ENCODE data around the gene CCDC185.

The CCDC185 gene

DNA sequence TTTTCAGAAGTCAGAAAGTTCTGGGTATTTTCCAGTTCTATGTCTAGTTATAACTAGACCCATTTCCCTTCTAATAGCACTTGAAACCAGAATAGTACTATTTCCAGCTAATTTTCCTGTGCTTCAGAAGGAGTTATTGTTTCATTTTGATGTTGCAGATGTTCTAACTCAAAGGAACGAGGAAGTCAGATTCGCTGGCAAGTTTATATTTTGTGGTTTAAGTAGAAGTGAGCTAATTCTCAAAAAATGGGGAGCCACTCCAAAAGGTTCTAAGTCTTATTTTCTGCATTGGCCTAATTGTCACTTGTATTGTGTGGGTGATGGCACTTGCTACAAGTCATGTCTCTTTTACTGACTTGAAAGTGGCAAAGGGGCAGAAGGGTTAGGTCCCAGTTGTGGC lies 18.1 kb downstream of the CCDC185 start:
- H3K27ac Mint-ChIP-seq, result no peak overlapping the region
- no peak overlapping the region for H3K4me3 Mint-ChIP-seq
- H3K27me3 Mint-ChIP-seq, result no peaks in the 10 kb centered on the region
- H3K36me3 Mint-ChIP-seq (ENCODE audit: low read depth), result no peaks in the 10 kb centered on the region
- H3K9me3 Mint-ChIP-seq, result no peaks in the 10 kb centered on the region
- no peak for ATAC-seq
- DNase-seq, result no peak
- H3K4me1 Mint-ChIP-seq, result no peaks in the 10 kb centered on the region

- H3K4me1 Mint-ChIP-seq, result no peaks in the 10 kb centered on the region
Observed at GRCh38 chr1:223411710-223412109, 18.5 kb downstream of the CCDC185 start.

DNA sequence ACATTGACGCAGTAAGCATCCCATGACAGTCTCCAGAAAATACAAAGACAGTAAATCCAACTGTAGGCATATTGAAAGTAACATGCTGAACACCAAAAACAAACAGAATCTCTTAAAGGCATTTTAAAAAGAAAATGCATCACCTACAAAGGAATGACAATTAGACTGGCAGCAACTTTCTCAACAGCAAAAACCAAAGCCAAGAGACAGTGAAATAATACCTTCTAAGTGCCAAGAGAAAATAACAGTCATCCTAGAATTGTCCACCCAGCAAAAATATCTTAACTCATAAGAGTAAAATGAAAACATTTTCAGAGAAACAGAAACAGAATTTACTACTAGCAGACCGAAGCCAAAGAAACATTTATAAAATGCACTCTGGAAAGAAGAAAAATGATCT lies 20.0 kb downstream of the CCDC185 start:
- H3K27me3 Mint-ChIP-seq, result no peaks in the 10 kb centered on the region
- H3K4me3 Mint-ChIP-seq, result no peak overlapping the region
- H3K9me3 Mint-ChIP-seq, result no peaks in the 10 kb centered on the region
- no peaks in the 10 kb centered on the region for H3K36me3 Mint-ChIP-seq (ENCODE audit: low read depth)
- no peaks in the 10 kb centered on the region for H3K4me1 Mint-ChIP-seq
- no peak overlapping the region for H3K27ac Mint-ChIP-seq
- ATAC-seq, result no peak
- no peak for DNase-seq

More at GRCh38 chr1:223411710-223412109, 18.5 kb downstream of the CCDC185 start:
- Mint-ChIP-seq H3K27ac (no peak overlapping the region), H3K9me3 (no peaks in the 10 kb centered on the region), H3K36me3 (ENCODE audit: low read depth) (no peaks in the 10 kb centered on the region), H3K4me3 (no peak overlapping the region), H3K27me3 (no peaks in the 10 kb centered on the region)
- DNase-seq (no peak), ATAC-seq (no peak)

DNA sequence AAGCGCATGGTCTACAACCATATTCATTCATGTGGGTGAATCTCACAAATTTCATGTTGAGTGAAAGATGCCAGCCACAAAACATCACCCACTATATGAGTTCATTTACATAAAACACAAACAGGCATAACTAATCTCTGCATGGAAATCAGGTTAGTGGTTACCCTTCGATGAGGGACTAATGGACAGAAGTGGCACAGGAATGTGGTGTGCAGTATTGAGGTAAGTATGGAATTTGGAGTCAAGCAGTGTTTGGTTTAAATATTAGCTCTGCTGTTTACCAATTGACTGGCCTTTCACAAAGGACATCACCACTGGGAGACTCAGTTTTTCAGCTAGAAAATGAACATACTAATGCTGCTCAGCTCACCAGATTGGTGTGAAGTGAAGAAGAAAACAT lies 24.2 kb downstream of the CCDC185 start:
- no peak overlapping the region for H3K27ac Mint-ChIP-seq
- H3K36me3 Mint-ChIP-seq (ENCODE audit: low read depth), result no peaks in the 10 kb centered on the region
- no peaks in the 10 kb centered on the region for H3K9me3 Mint-ChIP-seq
- no peaks in the 10 kb centered on the region for H3K27me3 Mint-ChIP-seq
- no peak overlapping the region for H3K4me3 Mint-ChIP-seq
- ATAC-seq (no peak), DNase-seq (no peak)
- no peaks in the 10 kb centered on the region for H3K4me1 Mint-ChIP-seq

GRCh38 chr1:223417903-223418663 lies 24.9 kb downstream of the CCDC185 start:
- ATAC-seq, result no peak
- H3K27me3 Mint-ChIP-seq, result no peaks in the 10 kb centered on the region
- H3K4me1 Mint-ChIP-seq, result no peaks in the 10 kb centered on the region

GRCh38 chr1:223419115-223419514 lies 25.9 kb downstream of the CCDC185 start:
- DNase-seq (no peak), ATAC-seq (no peak)
- H3K27ac Mint-ChIP-seq, result no peak overlapping the region
- H3K4me3 Mint-ChIP-seq, result no peak overlapping the region
- H3K36me3 Mint-ChIP-seq (ENCODE audit: low read depth), result no peaks in the 10 kb centered on the region
- H3K9me3 Mint-ChIP-seq, result no peaks in the 10 kb centered on the region
- H3K27me3 Mint-ChIP-seq, result no peaks in the 10 kb centered on the region
- no peaks in the 10 kb centered on the region for H3K4me1 Mint-ChIP-seq

More at GRCh38 chr1:223417903-223418663, 24.9 kb downstream of the CCDC185 start:
- Mint-ChIP-seq H3K27ac (no peak overlapping the region), H3K9me3 (no peaks in the 10 kb centered on the region), H3K4me3 (no peak overlapping the region), H3K36me3 (ENCODE audit: low read depth) (no peaks in the 10 kb centered on the region)
- DNase-seq, result no peak

DNA sequence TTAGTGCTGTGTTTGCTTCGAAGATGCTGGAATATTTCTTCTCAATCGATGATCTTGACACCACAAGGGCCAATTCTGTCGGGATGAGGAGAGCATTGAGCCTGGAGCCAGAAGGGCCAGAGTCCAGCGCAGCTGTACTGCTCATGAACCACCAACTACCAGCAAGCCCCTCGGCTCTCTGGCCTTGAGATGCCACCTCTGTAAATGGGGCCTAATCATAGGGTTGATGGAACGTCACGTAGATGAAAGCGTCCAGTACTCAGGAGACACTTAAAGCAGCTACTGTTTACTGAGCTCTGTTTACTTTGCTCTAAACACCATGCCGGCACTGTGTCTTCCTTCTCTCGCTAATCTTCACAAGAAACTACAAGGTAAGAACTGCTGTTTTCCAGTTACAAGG lies 26.3 kb downstream of the CCDC185 start:
- Mint-ChIP-seq H3K36me3 (ENCODE audit: low read depth) (no peaks in the 10 kb centered on the region), H3K9me3 (no peaks in the 10 kb centered on the region), H3K4me1 (no peaks in the 10 kb centered on the region), H3K4me3 (no peak overlapping the region), H3K27ac (no peak overlapping the region), H3K27me3 (no peaks in the 10 kb centered on the region)
- ATAC-seq, result no peak
- DNase-seq, result no peak

GRCh38 chr1:223421025-223421424 lies 27.8 kb downstream of the CCDC185 start:
- no peaks in the 10 kb centered on the region for H3K4me1 Mint-ChIP-seq
- H3K27ac Mint-ChIP-seq, result no peak overlapping the region
- DNase-seq (no peak), ATAC-seq (no peak)
- H3K27me3 Mint-ChIP-seq, result peaks cover 4% of the 10 kb centered on the region
- no peaks in the 10 kb centered on the region for H3K36me3 Mint-ChIP-seq (ENCODE audit: low read depth)
- no peak overlapping the region for H3K4me3 Mint-ChIP-seq
- H3K9me3 Mint-ChIP-seq, result no peaks in the 10 kb centered on the region

- no peak overlapping the region for H3K27ac Mint-ChIP-seq
- H3K36me3 Mint-ChIP-seq (ENCODE audit: low read depth), result no peaks in the 10 kb centered on the region
- DNase-seq (no peak), ATAC-seq (no peak)
- no peak overlapping the region for H3K4me3 Mint-ChIP-seq
- H3K27me3 Mint-ChIP-seq, result peaks cover 4% of the 10 kb centered on the region
- no peaks in the 10 kb centered on the region for H3K4me1 Mint-ChIP-seq
- H3K9me3 Mint-ChIP-seq, result no peaks in the 10 kb centered on the region
Observed at GRCh38 chr1:223421676-223422075, 28.5 kb downstream of the CCDC185 start.

- H3K36me3 Mint-ChIP-seq (ENCODE audit: low read depth), result no peaks in the 10 kb centered on the region
- H3K27me3 Mint-ChIP-seq, result peaks cover 4% of the 10 kb centered on the region
- no peak overlapping the region for H3K27ac Mint-ChIP-seq
- H3K4me3 Mint-ChIP-seq, result no peak overlapping the region
- peaks cover 3% of the 10 kb centered on the region for H3K4me1 Mint-ChIP-seq
- no peak for DNase-seq
- no peak for ATAC-seq
- H3K9me3 Mint-ChIP-seq, result no peaks in the 10 kb centered on the region
Observed at GRCh38 chr1:223422911-223423310, 29.7 kb downstream of the CCDC185 start.

DNA sequence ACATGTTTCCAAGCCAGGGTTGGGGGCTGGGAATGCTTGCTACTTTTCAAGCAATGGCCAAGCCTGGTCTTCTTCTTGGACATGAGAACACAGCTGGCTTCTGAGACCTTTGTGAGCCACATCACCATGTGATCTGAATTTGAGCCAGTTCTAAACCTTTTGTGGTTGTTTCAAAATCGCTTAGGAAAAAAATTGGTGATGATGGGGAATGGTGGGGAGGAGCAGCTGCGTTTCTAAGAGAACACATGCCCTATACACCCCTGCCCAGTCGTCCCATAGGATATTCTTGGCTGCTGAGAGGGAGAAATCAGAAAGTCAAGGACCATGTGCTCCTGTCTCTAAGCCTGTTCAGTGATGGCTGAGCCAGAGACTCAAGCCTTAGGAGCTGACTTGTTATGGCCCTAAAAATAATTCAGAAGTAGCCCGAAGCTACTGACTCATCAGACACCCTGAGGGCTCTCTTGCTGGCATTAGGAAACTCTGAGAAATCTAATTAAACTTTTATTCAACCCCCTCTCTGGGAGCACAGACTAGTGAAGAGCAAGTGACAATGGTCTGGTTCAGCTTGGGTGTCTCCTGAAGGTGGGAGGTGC lies 30.5 kb downstream of the CCDC185 start:
- H3K27me3 Mint-ChIP-seq, result peaks cover 4% of the 10 kb centered on the region
- no peak for DNase-seq
- no peaks in the 10 kb centered on the region for H3K9me3 Mint-ChIP-seq
- no peak for ATAC-seq
- H3K27ac Mint-ChIP-seq, result no peak overlapping the region
- no peaks in the 10 kb centered on the region for H3K36me3 Mint-ChIP-seq (ENCODE audit: low read depth)
- no peak overlapping the region for H3K4me3 Mint-ChIP-seq
- peaks cover 3% of the 10 kb centered on the region for H3K4me1 Mint-ChIP-seq

DNA sequence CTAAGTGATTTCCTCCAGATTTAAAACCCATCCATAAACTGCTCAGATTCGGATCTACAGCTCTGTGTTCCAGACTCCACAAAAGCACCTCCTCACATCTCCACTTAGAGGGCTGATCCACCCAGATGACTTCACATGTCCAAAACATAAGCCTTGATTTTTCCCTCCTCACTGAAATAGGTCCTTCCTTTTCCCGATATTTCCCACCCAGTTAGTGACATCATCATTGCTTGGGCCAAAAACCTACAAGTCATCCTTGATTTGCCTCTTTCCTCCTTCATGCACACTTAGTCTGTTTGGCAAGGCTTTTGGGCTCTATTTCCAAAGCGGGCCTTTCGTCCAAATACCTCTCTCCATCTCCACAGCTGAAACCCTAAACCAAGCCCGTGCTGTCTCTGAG lies 32.3 kb downstream of the CCDC185 start:
- no peak for ATAC-seq
- H3K36me3 Mint-ChIP-seq (ENCODE audit: low read depth), result no peaks in the 10 kb centered on the region
- DNase-seq, result no peak
- no peak overlapping the region for H3K27ac Mint-ChIP-seq
- H3K4me3 Mint-ChIP-seq, result no peak overlapping the region
- peaks cover 3% of the 10 kb centered on the region for H3K4me1 Mint-ChIP-seq
- no peaks in the 10 kb centered on the region for H3K9me3 Mint-ChIP-seq
- peaks cover 4% of the 10 kb centered on the region for H3K27me3 Mint-ChIP-seq

GRCh38 chr1:223426936-223427335 lies 33.7 kb downstream of the CCDC185 start:
- Mint-ChIP-seq H3K27ac (no peak overlapping the region), H3K4me3 (no peak overlapping the region), H3K4me1 (peaks cover 3% of the 10 kb centered on the region), H3K27me3 (peaks cover 4% of the 10 kb centered on the region), H3K36me3 (ENCODE audit: low read depth) (no peaks in the 10 kb centered on the region), H3K9me3 (no peaks in the 10 kb centered on the region)
- ATAC-seq (no peak), DNase-seq (no peak)

DNA sequence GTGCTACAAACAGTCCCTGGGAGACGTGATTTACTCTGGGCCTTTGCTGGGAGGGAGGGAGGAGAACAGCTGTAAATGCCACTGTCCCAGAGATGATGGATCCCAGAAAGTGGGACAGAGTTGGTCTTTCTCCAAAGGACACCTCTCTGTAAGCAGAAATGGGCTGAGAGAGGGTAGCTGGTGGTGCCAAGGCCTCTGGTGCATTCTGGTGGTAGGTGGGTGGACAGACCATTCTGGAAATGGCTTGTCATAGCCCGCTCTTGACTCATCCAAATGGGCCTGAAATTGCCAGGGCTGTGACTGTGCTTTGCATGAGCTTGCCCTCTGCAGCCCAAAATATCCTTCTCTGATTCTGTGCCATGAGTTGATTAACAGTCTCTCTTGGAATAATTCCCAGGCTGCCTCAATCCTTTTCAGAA lies 36.1 kb downstream of the CCDC185 start:
- Mint-ChIP-seq H3K9me3 (no peaks in the 10 kb centered on the region), H3K36me3 (ENCODE audit: low read depth) (no peaks in the 10 kb centered on the region), H3K27me3 (peaks cover 4% of the 10 kb centered on the region), H3K27ac (no peak overlapping the region), H3K4me3 (no peak overlapping the region), H3K4me1 (peaks cover 3% of the 10 kb centered on the region)
- DNase-seq (no peak), ATAC-seq (no peak)

DNA sequence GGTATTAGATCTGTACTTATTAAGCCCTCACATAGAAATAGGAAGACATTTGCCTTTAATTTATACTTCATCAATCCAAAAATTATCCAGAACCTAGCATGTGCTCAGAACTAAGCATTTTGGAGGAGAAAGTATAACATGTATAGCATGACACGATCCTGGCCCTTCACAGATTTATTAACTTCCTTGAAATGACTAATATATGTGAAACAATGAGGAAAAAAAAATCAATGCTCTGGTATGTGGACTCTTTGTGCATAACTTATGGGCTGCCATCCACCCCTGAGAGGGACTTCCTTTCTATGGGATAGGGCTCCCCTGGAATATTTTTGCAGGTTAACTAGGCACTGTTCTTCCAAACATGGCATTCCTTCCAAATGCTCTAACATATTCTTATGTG lies 36.6 kb downstream of the CCDC185 start:
- Mint-ChIP-seq H3K36me3 (ENCODE audit: low read depth) (no peaks in the 10 kb centered on the region), H3K9me3 (no peaks in the 10 kb centered on the region), H3K4me1 (peaks cover 3% of the 10 kb centered on the region), H3K27me3 (peaks cover 4% of the 10 kb centered on the region), H3K4me3 (no peak overlapping the region), H3K27ac (no peak overlapping the region)
- DNase-seq (no peak), ATAC-seq (no peak)

All from activated naive CD8-positive, alpha-beta T cell treated with anti-CD3 and anti-CD28 coated beads, Interleukin-2, amount 50 U/mL, for 24 hours (primary cell).